Measurements from ENCODE around the gene EFEMP2. TPM values are rescaled to one million over a fixed set of nuclear protein-coding genes. Genes with fewer than 3 reads are reported as not detected.
"Not testable (repeated sequence)": the region's sequence is repeated elsewhere in the genome, so short reads cannot be mapped to it uniquely, and the experiment has no call there.

EFEMP2 gene
- total RNA-seq, 1 experiment from 2014 or later: 217 TPM

DNA sequence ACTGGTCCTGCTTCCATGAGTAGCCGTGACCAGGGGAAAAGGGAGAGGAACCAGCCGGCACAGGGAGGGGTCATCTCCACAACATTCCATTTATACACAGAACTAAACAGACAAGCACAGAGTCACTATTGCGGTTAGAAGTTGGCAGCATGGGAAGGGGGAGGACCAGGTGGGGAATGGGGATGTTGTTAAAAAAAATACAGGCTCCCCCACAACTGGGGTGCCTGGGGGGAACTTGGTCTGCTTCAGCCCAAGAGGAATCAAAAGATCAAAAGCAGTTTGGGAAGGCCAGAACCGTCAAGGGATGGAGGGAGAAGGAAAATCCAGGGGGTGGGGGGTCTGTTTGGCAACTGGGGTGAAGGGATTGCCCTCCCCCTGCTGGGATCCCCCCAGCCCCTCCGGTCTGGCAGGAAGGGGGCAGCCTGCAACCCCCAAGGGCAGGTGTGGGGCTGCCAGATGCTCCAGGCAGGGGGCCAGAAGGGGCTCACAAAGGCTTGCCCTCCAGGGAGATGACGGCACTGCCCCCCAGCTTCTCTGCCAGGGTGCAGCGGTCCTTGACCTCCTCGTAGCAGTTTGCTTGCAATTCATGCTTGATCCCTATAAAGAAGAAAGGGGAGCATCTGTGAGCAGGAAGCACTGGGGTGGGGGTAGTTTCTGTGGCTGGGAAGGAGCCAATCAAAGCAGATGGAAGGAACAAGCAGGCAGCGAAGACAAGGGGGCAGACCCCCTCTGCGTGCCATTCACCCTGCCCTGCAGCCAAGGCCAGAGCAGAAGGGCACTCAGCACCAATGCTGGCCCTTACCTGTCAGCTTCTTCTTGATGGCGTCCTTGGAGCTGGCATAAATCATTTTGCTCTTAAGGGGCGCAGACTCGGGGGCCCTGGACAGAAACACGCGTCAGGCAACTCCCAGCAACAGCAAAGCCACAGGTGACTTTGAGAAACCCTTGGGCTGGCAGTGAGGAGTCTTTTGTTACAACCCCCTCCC, 17.5 kb downstream of the EFEMP2 start:
- DNase-seq (ENCODE audit: low read depth): no peak

DNA sequence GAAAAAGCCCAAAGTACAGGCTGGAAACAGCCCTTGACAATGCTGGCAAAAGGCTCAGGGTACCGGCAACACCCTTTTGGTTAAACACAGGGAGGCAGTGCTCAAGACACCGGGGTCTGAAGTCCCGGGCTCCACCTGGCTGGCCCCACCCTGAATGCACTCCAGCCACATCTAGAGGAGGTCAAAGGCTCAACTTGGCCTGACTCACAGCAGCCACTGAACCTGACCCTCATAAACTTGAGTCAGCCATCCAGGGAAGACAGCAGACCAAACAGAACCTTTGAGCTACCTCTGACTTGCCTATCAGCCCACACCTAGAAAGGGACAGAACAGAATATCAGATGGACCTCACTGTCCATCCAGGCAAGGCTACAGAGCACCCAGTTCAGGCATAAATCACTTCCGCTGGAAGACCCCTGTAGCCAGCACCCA, 18.4 kb downstream of the EFEMP2 start:
- DNase-seq (ENCODE audit: low read depth): no peak

DNA sequence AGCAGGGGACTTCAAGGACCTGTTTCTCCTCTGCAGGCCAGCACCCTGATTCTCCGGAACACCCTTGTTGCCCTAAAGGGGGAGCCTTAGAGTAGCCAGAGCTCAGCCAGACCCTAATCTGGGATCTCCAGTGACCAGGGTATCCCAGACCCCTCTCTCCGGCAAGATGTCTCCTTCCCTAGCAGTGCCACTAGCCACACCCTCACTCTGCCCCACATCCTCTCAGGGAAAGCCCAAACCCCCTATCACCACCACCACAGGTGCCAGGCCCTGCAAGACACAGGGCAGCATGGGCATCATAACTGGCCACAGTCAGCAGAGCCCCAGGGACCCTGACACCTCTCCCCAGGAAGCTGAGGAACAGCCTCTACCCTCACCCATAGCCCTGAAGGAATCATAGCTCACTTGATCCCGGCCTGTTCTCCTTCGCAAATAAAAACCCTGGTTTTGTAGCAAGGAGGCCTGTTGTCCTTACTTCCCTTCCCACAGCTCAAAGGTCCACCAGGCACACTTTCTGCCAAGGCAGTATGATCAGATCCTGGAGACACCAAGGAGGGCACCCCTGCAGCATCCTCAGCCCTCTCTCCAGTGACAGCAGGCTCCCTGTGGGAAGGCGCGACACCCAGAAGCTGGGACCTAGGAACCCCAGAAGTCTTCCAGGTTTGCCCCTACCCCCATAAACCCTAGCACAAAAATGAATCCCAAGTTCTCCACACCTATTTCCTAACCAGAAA, 19.2 kb downstream of the EFEMP2 start:
- no peak for DNase-seq (ENCODE audit: low read depth)

DNA sequence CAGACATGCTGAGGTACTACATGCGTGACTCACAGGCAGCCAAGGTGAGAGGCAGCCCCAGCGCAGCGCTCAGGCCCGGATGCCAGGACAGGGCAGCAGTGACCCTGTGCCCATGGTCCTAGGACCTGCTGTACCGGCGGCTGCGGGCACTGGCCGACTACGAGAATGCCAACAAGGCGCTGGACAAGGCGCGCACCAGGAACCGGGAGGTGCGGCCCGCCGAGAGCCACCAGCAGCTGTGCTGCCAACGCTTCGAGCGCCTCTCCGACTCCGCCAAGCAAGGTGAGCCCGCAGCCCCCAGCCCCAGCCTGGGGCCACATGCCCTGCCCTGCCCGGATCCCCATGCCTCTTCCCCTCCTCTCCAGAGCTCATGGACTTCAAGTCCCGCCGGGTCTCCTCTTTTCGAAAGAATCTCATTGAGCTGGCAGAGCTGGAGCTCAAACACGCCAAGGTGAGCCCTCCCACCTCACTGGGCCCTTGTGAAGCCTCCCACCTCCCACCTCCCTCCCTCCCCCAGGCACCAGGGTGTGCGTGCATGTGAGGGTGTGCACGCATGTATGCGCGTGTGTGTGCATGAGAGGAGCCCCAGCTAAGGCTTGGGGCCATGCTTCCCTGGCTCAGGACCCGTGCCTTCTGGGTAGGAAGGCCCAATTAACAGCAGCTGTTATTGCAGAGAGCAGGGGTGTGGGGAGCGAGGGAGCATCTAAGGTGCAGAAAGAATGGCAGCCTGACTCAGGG, 19.9 kb downstream of the EFEMP2 start:
- no peak for DNase-seq (ENCODE audit: low read depth)

DNA sequence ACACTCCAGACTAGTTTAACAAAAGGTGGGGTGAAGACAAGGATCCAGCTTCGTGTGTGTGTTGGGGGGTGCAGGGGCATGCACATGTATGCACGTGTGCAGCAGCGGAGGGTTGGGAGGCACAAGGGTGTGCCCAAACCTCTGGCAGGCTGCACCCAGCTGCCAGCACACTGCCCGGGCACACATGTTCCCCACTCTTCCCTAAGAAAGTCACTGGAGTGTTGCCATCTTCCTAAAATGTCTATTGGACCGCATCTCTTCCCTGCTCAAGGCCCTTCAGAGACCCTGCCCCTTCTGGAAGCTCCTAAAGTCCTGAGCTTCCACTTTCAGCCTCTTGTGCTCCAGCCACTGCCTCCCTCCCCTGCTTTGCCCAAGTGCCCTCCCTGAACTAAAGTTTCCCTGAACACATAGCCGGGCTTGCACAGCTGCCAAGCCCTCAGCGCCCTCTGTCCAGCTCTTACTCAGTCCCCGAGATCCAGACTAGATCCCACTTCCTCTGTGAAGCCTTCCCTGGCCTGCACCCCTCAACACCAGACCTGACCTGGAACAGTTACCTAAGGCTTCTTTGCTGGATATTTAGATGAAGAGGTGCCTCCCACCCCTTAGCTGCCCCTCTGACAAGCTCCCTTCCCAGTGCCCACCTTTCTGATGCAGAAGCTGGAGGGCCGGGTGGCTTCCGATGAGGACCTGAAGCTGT, 20.6 kb downstream of the EFEMP2 start:
- DNase-seq (ENCODE audit: low read depth): no peak

DNA sequence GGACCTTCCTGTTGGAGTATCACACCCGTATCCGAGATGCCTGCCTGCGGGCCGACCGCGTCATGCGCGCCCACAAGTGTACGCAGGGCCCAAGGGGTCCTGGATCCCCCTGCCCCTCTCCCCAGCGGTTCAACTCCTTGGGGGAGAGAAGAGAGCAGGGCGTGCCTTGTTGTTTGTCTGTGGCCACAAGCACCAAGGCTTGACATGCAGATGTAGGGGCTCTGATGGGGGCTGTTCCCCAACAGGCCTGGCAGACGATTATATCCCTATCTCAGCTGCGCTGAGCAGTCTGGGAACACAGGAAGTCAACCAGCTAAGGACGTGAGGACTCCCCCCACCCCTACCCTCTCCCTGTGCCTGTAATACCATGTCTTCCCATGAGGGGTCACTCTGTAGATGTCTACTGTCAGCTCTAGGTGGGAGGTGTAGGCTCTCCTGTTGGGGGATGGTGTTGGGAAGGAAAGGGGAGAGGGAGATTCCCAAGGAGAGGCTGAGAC, 21.5 kb downstream of the EFEMP2 start:
- no peak for DNase-seq (ENCODE audit: low read depth)

DNA sequence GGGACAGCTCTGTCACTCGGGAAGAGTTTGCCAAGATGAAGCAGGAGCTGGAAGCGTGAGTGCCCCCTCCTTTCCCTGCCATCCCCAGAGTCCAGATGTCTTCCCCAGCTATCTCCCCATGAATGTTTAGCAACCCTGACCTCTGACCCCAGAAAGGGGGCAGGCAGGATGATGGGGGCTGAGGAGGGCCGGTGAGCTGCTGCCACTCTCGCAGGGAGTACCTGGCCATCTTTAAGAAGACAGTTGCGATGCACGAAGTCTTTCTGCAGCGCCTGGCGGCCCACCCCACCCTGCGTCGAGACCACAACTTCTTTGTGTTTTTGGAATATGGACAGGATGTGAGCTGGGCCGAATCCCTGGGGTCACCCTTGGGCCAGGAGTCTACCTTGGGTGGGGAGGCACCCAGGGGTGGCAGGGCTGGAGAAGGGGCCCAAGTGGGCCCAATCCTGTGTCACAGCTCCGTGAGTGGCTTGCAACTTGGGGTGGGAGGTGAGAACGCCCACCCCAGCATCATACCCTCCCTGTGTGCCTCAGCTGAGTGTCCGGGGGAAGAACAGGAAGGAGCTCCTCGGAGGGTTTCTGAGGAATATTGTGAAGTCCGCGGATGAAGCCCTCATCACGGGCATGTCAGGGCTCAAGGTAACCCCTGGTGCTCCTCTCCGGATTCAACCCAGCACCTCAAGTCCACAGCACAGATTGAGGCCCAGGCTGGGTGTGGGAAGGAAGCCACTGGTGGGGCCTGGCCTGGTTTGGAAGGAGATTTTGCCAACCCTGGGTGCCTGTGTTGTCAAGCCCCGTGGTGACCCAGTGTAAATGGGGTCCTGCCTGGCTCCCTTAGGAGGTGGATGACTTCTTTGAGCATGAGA, 22.1 kb downstream of the EFEMP2 start:
- DNase-seq (ENCODE audit: low read depth): no peak

DNA sequence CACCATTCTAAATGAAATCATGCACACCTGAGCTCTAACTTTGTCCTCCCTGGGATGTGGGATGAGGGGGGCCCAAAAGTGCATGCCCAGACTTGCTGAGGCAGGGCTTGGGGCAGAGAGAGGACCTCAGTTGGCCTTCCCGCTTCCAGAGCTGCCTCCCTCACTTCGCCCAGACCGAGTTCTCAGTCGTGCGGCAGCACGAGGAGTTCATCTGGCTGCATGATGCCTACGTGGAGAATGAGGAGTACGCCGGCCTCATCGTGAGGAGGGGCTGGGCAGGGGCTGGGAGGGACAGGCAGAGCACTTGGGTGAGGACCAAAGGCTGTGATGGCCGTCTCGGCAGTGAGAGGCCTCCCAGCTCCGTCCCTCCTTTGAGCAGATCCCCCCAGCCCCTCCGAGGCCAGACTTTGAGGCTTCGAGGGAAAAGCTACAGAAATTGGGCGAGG, 22.8 kb downstream of the EFEMP2 start:
- DNase-seq (ENCODE audit: low read depth): no peak

DNA sequence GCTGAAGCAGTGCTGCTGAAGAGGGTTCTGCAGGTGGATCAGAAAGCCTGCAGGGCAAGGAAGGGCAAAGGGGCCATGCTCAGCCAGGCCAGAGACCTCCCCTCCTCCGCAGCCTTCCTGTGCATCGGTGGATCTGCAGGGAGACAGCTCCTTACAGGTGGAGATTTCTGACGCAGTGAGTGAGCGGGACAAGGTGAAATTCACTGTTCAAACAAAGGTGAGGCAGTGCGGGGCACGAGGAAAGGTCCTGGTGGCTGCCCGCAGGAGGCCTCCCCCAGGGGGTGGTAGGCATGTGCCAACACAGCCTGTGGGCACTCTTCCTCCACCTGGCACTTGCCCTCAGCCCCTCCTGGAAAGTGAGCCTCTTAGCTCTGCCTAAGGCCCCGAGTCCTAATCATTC, 23.2 kb downstream of the EFEMP2 start:
- DNase-seq (ENCODE audit: low read depth): no peak

DNA sequence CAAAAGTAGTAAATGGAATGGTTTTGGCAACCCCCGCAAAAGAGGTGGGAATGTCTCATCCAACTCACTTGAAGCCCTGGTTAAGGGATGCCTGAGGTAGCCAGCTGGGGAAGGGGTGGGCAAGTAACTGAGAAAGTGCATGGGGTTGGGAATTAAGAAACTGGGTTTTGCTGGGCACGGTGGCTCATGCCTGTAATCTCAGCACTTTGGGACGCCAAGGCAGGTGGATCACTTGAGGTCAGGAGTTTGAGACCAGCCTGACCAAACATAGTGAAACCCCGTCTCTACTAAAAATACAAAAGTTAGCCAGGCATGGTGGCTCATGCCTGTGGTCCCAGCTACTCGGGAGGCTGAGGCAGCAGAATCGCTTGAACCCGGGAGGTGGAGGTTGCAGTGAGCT, 23.9 kb downstream of the EFEMP2 start:
- not testable (repeated sequence) for DNase-seq (ENCODE audit: low read depth)

DNA sequence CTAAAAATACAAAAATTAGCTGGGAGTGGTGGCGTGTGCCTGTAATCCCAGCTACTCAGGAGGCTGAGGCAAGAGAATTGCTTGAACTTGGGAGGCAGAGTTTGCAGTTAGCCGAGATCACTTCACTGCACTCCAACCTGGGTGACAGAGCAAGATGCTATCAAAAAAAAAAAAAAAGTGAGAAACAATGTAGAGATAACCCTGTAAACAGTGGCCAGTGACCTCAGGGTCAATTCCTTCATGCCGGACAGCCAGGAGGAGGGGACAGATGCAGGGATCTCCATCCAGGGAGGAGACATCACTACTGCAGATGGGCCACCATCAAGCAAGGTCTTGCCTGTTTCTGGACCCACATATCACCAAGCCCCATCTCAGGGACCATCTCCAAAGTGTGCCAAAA, 24.9 kb downstream of the EFEMP2 start:
- no peak for DNase-seq (ENCODE audit: low read depth)

DNA sequence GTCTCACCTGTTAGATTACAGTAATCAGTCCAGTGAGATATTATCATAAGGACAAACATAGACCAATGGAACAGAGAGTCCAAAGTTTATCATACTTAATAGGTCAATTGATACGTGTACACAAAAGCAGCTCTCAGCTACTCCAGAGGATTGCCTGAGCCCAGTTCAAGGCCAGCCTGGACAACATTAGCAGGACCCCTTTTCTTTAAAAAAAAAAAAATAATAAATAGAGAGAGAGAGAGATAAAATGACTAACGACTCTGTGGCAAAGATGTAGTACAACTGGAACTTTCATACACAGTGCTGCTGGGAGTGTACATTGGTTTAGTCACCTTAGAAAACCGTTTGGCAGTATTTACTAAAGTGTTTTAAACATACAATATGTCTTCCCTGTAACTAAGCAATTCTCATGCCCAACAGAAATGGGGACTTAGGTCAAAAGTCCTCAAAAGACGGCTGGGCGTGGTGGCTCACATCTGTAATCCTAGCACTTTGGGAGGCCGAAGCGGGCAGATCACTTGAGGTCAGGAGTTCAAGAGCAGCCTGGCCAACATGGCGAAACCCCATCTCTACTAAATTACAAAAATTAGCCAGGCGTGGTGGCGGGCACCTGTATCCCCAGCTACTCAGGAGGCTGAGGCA, 28.2 kb downstream of the EFEMP2 start:
- DNase-seq (ENCODE audit: low read depth): no peak

DNA sequence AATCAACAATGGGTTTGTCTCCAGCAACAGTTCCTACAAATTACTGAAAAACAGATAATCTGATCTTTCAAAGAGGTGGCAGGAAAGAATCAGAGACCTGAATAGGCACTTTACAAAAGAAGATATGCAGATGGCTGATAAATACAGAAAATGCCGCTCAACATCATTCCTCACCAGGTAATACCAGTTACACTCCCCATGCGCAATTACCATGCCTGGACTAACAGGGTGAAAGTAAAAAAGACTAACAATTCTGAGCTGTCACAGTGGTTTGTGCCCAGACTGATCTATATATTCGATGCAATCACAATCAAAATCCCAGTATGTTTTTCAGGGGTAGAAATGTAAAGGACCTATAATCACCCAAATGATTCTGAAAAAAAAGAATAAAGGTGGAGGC, 28.8 kb downstream of the EFEMP2 start:
- DNase-seq (ENCODE audit: low read depth): no peak

DNA sequence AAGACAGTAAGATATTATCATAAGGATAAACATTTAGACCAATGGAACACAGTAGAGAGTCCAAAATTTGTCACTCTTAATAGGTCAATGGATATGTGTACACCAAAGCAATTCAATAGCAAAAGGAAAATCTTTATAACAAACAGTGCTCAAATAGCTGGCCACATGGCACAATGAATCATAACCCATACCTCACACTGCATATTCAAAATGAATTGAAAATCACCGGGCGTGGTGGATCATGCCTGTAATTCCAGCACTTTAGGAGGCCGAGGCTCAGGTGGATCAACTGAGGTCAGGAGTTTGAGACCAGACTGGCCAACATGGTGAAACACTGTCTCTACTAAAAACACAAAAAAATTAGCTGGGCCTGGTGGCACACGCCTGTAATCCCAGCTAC, 30.5 kb downstream of the EFEMP2 start:
- no peak for DNase-seq (ENCODE audit: low read depth)

DNA sequence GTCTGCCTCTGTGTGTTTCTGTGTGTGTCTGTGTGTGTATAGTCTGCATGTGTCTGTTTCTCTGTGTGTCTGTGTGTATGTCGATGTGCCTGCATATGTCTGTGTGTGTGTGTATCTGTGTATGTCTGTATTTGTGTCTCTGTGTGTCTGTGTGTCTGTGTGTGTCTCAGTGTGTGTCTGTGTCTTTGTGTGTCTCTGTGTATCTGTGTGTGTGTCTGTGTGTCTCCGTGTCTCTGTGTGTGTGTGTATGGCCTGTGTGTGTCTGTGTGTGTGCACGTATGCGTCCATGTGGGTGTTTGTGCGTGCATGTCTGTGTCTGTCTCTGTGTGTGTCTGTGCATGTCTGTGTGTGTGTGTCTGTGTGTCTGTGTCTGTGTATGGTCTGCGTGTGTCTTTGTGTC, 38.4 kb downstream of the EFEMP2 start:
- no peak for DNase-seq (ENCODE audit: low read depth)

DNA sequence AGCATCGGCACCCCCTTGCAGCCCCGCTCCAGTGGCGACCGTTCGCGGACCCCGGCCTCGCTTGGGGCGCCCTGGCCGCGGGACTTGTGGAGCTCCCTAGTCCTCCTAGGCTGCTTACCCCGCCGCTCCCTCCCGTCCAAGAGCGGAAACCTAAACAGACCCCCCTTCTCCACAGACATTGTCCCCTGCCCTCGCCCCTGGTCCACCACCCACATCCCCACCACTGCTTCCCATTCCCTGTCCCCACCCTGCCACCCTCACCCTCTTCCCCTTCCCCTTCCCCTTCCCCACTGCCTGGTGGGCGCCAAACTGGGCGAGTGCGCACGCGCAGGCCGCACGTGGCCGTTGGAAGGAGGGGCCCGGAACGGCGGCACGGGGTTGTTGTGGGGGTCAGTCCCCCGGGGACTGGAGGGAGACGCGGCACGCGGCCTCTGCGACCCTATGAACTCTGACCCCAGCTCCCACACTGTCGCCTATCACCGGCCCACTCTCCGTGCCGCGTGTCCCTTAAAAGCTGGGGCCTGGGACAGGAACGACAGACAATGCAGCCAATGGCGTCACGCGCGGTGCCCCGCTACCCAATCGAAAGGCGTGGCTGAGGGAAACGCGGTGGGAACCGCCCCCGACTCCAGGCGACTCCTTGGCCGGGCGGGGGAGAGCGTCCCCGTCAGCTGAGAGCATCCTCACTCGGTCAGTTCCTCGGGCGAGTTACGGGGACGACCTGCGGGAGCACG, 39.1 kb downstream of the EFEMP2 start, which contains the start of gene SNX32:
TSS of gene SNX32 (plus strand) at position 667 of the 734 bp plus-strand sequence. CDS start 103 bp downstream, outside the sequence.
- DNase-seq (ENCODE audit: low read depth): peak; percentile 81

DNA sequence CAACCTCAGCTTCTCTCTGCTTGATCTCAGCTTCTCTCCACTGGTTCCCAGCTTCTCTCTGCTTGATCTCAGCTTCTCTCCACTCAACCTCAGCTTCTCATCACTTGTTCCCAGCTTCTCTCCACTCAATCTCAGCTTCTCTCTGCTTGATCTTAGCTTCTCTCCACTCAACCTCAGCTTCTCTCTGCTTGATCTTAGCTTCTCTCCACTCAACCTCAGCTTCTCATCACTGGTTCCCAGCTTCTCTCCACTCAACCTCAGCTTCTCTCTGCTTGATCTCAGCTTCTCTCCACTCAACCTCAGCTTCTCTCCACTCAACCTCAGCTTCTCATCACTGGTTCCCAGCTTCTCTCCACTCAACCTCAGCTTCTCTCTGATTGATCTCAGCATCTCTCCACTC, 40.4 kb downstream of the EFEMP2 start:
- not testable (repeated sequence) for DNase-seq (ENCODE audit: low read depth)

DNA sequence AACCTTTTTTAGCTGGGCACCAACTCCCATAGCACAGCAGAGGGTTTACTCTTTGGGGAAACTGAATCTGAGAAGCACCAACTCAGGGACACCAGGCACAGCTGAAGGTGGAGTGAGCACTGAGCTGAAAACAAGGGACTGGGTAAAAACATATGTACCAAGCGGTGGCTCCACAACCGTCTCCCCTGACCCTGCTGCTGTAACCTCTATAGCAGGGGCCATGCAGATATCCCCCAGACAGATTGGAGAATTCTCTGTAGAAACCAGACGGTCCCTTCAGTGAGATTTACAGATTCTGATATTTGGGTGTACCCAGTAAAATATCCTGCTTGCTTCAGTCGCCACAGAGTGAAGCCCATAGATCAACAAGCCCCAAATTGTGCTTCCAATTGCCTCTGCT, 43.1 kb downstream of the EFEMP2 start:
- no peak for DNase-seq (ENCODE audit: low read depth)

Measured in LHCN-M2 (cell line).